Neural cell (in vitro differentiated cells): ENCODE measurements around the gene GIPC2. TPM values are rescaled to one million over a fixed set of nuclear protein-coding genes. Genes with fewer than 3 reads are reported as not detected.

Experiments used
- H2AFZ ChIP-seq: fragments of 200-600, 300-800 bp; sonication (generic), shearing (Covaris generic); 2 replicates; pipeline ENCODE4 v1.6.0; 2014; ENCODE audit warnings: low read depth, mild to moderate bottlenecking, antibody characterized with exemption, low read length, moderate library complexity
- H3F3A ChIP-seq: fragments of 200-600 bp; shearing (Covaris generic); 2 replicates; pipeline ENCODE4 v1.6.1; 2016; ENCODE audit warnings: mild to moderate bottlenecking, moderate library complexity, mixed read lengths, antibody characterized with exemption, low read length; ENCODE audit not compliant: insufficient read depth, poor library complexity, severe bottlenecking
- H3K27ac ChIP-seq: fragments of 200-600, 300-800 bp; sonication (generic), shearing (Covaris generic); 2 replicates; pipeline ENCODE4 v1.5.1; 2014; ENCODE audit warnings: mild to moderate bottlenecking, low read length, moderate library complexity
- H3K27me3 ChIP-seq: fragments of 300-800, 200-600 bp; sonication (generic), shearing (Covaris generic); 2 replicates; pipeline ENCODE4 v1.6.0; 2014; ENCODE audit warnings: mild to moderate bottlenecking, low read depth, low read length, moderate library complexity; ENCODE audit not compliant: insufficient read depth
- H3K36me3 ChIP-seq: fragments of 300-800, 200-600 bp; sonication (generic), shearing (Covaris generic); 2 replicates; pipeline ENCODE4 v1.5.1; 2014; ENCODE audit warnings: mild to moderate bottlenecking, antibody characterized with exemption, low read length, moderate library complexity; ENCODE audit not compliant: insufficient read depth
- H3K4me2 ChIP-seq: fragments of 300-800, 200-600 bp; sonication (generic), shearing (Covaris generic); 2 replicates; pipeline ENCODE4 v1.6.0; 2014; ENCODE audit warnings: mild to moderate bottlenecking, low read length
- H3K4me3 ChIP-seq: fragments of 300-800, 200-600 bp; sonication (generic), shearing (Covaris generic); 2 replicates; pipeline ENCODE4 v1.5.1; 2014; ENCODE audit warnings: mild to moderate bottlenecking, low read length, moderate library complexity
- H3K79me2 ChIP-seq: fragments of 200-600 bp; shearing (Covaris generic); replicated peaks from 2 replicates; pipeline ENCODE4 v1.6.0; 2014; ENCODE audit warnings: mild to moderate bottlenecking, low read length, moderate library complexity; ENCODE audit not compliant: insufficient read depth
- H3K9ac ChIP-seq: fragments of 300-800, 200-600 bp; sonication (generic), shearing (Covaris generic); 2 replicates; pipeline ENCODE4 v1.6.1; 2016; ENCODE audit warnings: mild to moderate bottlenecking, low read length, mixed read lengths
- H3K9me2 ChIP-seq: fragments of 200-600 bp; shearing (Covaris generic); 2 replicates; pipeline ENCODE4 v1.6.1; 2016; ENCODE audit warnings: mild to moderate bottlenecking, low read length, mixed read lengths; ENCODE audit not compliant: insufficient read depth
- H3K9me3 ChIP-seq: fragments of 200-600, 300-800 bp; sonication (generic), shearing (Covaris generic); 2 replicates; pipeline ENCODE4 v1.6.1; 2016; ENCODE audit warnings: mild to moderate bottlenecking, mixed run types, low read length, moderate library complexity, mixed read lengths
- H4K20me1 ChIP-seq: fragments of 200-600 bp; shearing (Covaris generic); 2 replicates; pipeline ENCODE4 v1.6.1; 2016; ENCODE audit warnings: mild to moderate bottlenecking, mixed run types; ENCODE audit not compliant: insufficient read depth
- CTCF ChIP-seq: fragments of 450-650 bp; IDR thresholded peaks from 2 replicates; pipeline ENCODE4 v1.5.1; 2014; ENCODE audit warnings: antibody characterized with exemption, mild to moderate bottlenecking, moderate library complexity; ENCODE audit not compliant: poor library complexity, severe bottlenecking
- EP300 ChIP-seq: fragments of 450-650 bp; conservative IDR thresholded peaks from 2 replicates; pipeline ENCODE4 v1.6.1; 2014; ENCODE audit warnings: antibody characterized with exemption, mild to moderate bottlenecking, moderate library complexity; ENCODE audit not compliant: poor library complexity, severe bottlenecking
- EZH2 ChIP-seq: fragments of 200-600, 300-800 bp; shearing (Covaris generic), sonication (generic); IDR thresholded peaks from 2 replicates; pipeline ENCODE4 v1.6.1; 2014; ENCODE audit warnings: antibody characterized with exemption, low read length, borderline replicate concordance, mild to moderate bottlenecking; ENCODE audit not compliant: insufficient read depth, poor library complexity, severe bottlenecking
- MXI1 ChIP-seq: fragments of 450-650 bp; conservative IDR thresholded peaks from 2 replicates; pipeline ENCODE4 v1.6.1; 2014; ENCODE audit warnings: antibody characterized with exemption, mild to moderate bottlenecking; ENCODE audit not compliant: poor library complexity, severe bottlenecking
- POLR2AphosphoS5 ChIP-seq: IDR thresholded peaks from 2 replicates; pipeline ENCODE4 v1.6.1; 2012
- RAD21 ChIP-seq: fragments of 450-650 bp; conservative IDR thresholded peaks from 2 replicates; pipeline ENCODE4 v1.6.1; 2014; ENCODE audit warnings: antibody characterized with exemption, mild to moderate bottlenecking, moderate library complexity
- SMC3 ChIP-seq: fragments of 450-650 bp; conservative IDR thresholded peaks from 2 replicates; pipeline ENCODE4 v1.6.1; 2014; ENCODE audit warnings: antibody characterized with exemption, mild to moderate bottlenecking, moderate library complexity; ENCODE audit not compliant: poor library complexity
- TAF1 ChIP-seq: IDR thresholded peaks from 2 replicates; pipeline ENCODE4 v1.6.1; 2012; ENCODE audit warnings: low read depth
- polyA plus RNA-seq: library from polyadenylated mRNA; depleted of rRNA; stranded (reverse); fragments of >200 nt; gene quantifications from 2 replicates; pipeline ENCODE4 v1.2.3, GENCODE V29; 2014
- TF ChIP-seq, protein P1 (sequence below): IDR thresholded peaks from 2 replicates; pipeline ENCODE4 v1.6.1; 2012; ENCODE audit warnings: borderline replicate concordance

GIPC2 gene
- polyA plus RNA-seq, 1 donor from 2014 or later: 1.3 TPM

DNA sequence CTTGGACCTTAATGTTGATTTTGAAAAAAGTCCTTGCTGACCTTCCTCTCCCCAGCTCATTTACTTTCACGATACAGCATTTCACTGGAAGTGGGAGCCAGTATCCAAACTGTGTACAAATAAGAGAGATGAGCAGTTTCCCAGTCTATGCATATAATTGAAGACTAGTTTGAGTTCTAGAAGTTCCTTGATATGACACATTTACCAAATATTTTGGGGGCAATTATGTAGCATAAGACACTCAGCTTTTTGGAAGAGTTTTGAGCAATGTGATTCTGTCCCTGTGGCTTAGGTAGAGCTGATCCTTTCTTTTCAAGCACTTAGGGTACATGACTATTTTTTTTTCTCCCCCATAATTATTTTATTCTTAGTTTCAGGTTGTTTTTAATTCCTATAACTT, 26.4 kb downstream of the GIPC2 start:
- Histone ChIP-seq H3K4me3 (no peak overlapping the region), H3K27ac (no peak overlapping the region), H2AFZ (no peak overlapping the region), H3K4me2 (no peak overlapping the region), H3K79me2 (no peaks in the 10 kb centered on the region), H3F3A (no peaks in the 10 kb centered on the region), H3K9me2 (no peaks in the 10 kb centered on the region), H3K9ac (no peak overlapping the region), H3K36me3 (no peaks in the 10 kb centered on the region), H4K20me1 (no peaks in the 10 kb centered on the region), H3K9me3 (no peaks in the 10 kb centered on the region), H3K27me3 (no peaks in the 10 kb centered on the region)
- TF ChIP-seq, protein P1, sequence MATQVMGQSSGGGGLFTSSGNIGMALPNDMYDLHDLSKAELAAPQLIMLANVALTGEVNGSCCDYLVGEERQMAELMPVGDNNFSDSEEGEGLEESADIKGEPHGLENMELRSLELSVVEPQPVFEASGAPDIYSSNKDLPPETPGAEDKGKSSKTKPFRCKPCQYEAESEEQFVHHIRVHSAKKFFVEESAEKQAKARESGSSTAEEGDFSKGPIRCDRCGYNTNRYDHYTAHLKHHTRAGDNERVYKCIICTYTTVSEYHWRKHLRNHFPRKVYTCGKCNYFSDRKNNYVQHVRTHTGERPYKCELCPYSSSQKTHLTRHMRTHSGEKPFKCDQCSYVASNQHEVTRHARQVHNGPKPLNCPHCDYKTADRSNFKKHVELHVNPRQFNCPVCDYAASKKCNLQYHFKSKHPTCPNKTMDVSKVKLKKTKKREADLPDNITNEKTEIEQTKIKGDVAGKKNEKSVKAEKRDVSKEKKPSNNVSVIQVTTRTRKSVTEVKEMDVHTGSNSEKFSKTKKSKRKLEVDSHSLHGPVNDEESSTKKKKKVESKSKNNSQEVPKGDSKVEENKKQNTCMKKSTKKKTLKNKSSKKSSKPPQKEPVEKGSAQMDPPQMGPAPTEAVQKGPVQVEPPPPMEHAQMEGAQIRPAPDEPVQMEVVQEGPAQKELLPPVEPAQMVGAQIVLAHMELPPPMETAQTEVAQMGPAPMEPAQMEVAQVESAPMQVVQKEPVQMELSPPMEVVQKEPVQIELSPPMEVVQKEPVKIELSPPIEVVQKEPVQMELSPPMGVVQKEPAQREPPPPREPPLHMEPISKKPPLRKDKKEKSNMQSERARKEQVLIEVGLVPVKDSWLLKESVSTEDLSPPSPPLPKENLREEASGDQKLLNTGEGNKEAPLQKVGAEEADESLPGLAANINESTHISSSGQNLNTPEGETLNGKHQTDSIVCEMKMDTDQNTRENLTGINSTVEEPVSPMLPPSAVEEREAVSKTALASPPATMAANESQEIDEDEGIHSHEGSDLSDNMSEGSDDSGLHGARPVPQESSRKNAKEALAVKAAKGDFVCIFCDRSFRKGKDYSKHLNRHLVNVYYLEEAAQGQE: no peak
- TF ChIP-seq EP300 (no peak), CTCF (no peak), RAD21 (no peak), MXI1 (no peak), EZH2 (no peak), SMC3 (no peak), TAF1 (no peak), POLR2AphosphoS5 (no peak)

- Histone ChIP-seq H3K36me3 (no peaks in the 10 kb centered on the region), H3K9me3 (no peaks in the 10 kb centered on the region), H3K4me2 (no peak overlapping the region), H3K79me2 (no peaks in the 10 kb centered on the region), H3F3A (no peaks in the 10 kb centered on the region), H3K4me3 (no peak overlapping the region), H3K9ac (no peak overlapping the region), H4K20me1 (no peaks in the 10 kb centered on the region), H3K27ac (no peak overlapping the region), H2AFZ (no peak overlapping the region), H3K9me2 (no peaks in the 10 kb centered on the region), H3K27me3 (no peaks in the 10 kb centered on the region)
- TF ChIP-seq EZH2 (no peak), SMC3 (no peak), MXI1 (no peak), TAF1 (no peak), EP300 (no peak), POLR2AphosphoS5 (no peak), RAD21 (no peak), CTCF (no peak)
- TF ChIP-seq, protein P1: no peak
These were observed 27.7 kb downstream of the GIPC2 start for GRCh38 chr1:78073441-78073840.
